HG02852 (cell line): ENCODE results near the gene PITX3.
A peak's percentile ranks its signal among the peaks of the same experiment; 100 is the strongest.
"Not testable (repeated sequence)": the region's sequence is repeated elsewhere in the genome, so short reads cannot be mapped to it uniquely, and the experiment has no call there.

Source experiments
- ATAC-seq: cut with Tn5 transposase; IDR thresholded peaks from one replicate; pipeline ENCODE4 v1.9.1; 2021; ENCODE audit warnings: mild to moderate bottlenecking, moderate library complexity; ENCODE audit not compliant: unreplicated experiment

The PITX3 gene

GRCh38 chr10:102261196-102261595 lies 19.9 kb upstream of the PITX3 start:
- ATAC-seq: no peak

DNA sequence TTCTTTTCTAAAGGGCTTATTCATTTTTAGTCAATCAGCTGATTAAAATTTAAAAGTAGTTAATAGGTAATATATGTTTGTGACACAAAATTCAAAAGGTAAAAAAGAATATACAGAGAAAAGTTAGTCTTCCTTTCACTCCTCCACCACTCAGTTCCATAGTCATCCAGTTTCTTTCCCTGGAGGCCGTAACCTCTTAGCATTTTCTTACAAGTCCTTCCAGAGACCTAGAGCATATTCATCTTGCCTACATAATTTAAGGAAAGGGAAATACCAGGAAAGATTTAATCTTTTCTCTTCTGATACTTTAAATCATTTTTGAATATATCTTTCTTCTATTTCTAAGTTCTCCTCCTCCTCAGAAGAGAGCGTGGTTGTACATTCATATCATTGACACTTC lies 14.1 kb upstream of the PITX3 start:
- ATAC-seq: no peak

- no peak for ATAC-seq
Measured at GRCh38 chr10:102254426-102254825, 13.1 kb upstream of the PITX3 start.

DNA sequence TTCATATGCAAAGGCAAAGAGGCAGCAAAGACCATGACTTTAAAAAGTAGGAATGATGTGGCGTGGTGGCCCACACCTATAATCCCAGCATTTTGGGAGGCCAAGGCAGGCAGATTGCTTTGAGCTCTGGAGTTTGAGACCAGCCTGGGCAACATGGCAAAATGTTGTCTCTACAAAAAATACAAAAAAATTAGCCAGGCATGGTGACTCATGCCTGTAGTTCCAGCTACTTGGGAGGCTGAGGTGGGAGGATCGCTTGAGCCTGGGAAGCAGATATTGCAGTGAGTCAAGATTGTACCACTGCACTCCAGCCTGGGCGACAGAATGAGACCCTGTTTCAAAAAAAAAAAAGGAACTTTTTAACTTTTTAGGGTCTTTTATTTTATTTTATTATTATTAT lies 11.2 kb upstream of the PITX3 start:
- ATAC-seq: not testable (repeated sequence)

DNA sequence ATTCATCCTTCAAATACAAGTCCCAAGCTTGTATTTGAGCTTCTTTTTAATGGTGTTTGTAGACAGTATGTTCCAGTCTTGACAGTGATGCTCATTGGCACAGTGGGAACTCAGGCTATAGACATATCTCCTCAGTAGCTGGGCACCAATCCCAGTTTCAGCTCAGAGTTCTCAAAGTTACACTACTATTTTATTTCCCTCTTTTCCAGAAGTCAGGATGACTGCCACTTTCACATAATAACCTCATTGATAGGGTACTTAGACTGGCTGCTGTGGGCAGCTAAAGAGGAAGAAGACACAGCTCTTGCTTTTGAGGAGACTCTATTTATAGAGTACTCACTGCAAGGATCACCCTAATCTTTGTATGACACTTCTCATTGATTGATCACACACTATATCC lies 6.4 kb upstream of the PITX3 start:
- ATAC-seq: no peak

DNA sequence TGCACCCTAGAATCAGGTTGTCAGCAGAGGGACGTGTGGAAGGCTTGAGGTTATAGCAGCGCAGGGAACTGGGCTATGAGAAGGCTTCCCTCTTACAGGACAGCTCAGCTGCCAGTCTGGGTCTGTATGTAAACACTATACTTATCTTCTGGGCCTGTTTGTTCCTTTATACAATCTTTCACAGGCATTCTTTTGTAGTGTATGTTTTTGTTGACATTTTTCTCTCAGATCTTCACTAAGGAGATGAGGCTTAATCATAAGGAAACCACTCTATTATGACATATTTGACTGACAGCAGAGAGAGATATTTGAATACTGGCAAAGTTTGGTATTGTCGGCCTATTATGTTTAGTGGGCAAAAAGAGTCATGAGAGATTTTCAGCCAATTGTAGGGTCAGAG lies 4.9 kb upstream of the PITX3 start:
- no peak for ATAC-seq

DNA sequence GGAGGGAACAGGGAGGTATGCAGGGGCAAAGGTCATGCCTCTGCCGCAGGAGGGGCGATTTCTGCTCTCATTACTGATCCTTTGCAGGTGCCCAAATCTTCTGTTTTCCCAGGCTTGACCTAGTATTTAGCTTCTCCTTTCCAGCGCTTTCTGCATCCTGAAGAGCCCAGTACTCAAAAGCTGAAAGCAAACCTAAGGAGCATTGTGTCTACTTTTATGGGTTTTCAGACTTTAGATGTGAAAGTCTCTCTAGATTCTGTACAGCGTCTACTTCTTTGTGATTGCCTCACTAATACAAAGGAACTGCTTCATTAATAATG lies 4.6 kb upstream of the PITX3 start:
- ATAC-seq: no peak

DNA sequence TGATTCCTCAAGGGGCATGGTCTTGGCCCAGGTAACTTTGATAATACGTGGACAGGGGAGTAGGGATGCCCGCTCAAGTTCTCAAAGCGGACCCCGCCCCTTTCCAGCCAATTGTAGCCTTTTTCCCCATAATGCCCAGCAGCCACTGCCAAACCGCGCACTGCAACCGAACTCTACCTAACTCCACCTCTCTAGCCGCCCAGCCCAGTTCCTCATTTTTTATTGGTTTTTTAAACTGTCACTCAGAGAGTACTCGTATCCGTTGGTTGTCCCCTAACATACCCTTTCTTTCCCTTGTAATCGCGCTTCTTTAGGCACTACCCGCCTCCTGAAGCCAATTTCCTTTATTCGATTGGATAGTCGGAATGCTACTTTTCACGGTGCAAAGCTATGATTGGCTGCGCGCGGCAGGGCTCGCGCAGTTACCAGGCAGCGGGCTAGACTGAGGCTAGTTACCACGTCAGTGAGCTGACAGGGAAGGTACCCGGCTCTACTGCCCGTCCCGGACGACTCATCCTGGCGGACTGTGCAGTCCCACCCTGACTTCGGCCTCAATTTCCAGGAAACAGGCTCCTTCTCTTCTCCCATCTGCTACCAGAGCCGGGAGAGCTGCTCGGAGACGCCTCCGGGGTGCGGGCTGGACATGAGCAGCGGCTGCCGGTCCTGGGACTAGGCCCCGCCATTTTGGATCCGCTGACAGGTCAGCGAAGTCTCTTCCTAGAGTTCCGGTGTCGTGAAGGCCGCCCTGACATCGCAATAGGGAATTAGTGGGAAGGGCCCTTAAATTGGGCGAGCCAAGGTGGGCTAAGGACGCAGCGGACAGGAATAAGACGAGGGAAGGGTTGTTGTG lies 4.0 kb upstream of the PITX3 start, which contains the start of gene GBF1:
TSS of gene GBF1 (plus strand) at position 451 of the 850 bp plus-strand sequence. CDS start 13,407 bp downstream, outside the sequence.
- peak; percentile 87 for ATAC-seq

- ATAC-seq: no peak
Measured at GRCh38 chr10:102243309-102243708, 2.0 kb upstream of the PITX3 start.

- no peak for ATAC-seq
Measured at GRCh38 chr10:102242118-102242485, 790 bp upstream of the PITX3 start.

- no peak for ATAC-seq
Measured at GRCh38 chr10:102241032-102241443, 274 bp downstream of the PITX3 start.

GRCh38 chr10:102240467-102241031 lies 763 bp downstream of the PITX3 start:
- ATAC-seq: no peak

DNA sequence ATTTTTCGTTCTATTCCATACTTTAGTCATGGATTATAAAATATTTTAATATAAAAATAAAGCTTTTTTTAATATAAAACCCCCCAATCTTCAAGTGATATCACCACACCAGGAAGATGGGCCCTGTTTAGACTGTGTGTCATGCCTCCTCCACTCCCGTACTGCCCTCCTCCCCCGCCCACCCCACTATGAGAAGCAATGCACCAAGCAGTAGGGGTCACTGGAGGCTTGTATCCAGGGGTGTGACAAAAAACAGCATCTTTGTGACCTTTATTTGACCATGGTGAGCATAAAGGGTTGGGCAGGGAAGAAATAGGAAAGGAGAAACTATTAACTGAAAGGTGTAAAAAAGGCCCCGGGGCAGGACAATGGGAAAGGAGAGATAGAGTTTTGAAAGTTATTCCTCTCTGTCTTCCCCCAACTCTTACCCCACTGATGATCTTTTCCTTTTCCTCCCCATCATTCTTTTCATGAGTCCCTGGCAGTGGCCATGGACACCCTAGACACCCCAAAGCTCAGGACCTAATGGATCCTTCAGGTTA lies 3.5 kb downstream of the PITX3 start:
- ATAC-seq: no peak

DNA sequence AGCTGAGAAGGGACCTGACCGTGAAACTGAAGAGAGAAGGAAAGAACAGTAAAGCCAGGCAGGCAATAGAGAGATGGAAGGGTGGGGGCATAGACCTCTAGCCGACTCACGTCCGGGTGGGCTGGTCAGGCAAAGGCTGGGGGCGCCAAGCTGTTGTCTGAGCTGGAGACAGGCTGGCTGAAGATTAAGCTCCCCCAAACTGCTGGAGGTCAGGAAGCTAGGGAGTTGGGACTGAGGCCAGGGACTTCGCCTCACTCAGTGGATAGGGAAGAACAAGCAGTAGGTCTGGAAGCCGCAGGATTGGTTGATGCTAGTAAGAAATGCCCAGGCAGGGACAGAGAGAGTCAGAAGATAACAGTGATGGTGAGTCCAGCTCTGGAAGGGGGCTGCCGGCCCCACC lies 5.3 kb downstream of the PITX3 start:
- ATAC-seq: no peak

DNA sequence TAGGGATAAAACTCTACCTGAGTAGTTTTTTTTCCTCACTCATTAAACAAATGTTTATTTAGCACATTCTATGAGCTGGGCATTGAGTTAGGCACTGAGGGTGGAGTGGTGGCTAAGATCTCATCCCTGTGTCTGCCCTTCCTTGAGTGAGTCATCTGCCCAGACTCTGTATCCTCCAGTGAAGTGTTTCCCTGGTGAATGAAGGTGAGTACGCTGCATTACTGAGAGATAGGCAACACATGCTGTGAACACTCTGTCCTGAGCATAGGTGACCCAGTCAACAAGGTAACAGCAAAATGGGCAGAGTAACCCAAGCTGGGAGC lies 5.8 kb downstream of the PITX3 start:
- no peak for ATAC-seq

DNA sequence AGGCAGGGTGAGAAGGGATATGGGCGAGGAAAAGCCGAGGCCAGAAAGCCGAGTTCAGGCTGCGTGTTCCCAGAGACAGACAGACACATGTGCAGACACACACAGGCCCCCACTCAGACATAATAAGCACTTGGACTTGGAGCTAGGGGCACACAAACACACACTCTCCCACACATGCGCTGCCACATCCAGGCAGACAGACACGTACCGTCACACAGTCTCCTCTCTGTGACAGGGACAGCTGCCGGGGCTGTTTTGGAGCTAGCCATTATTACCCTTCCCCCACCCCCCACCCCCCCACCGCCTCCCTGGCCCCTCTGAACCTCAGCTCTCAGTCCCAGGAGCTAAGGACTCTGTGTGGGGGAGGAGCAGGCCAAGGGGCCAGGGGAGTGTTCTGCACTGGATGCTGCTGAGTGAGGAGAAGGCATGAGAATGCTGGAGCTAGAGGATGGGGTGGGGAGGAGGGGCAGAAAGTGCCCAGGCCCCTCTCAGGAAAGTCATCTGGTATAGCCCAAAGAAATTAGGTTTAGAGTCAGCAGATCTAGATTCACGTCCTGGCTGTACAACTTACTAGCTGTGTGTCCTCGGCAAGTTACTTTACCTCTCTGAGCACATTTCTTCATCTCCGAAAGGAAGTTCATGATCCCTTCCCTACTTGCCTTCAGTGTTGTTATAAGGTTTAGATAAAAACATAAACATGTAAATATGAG lies 6.3 kb downstream of the PITX3 start:
- ATAC-seq: no peak

DNA sequence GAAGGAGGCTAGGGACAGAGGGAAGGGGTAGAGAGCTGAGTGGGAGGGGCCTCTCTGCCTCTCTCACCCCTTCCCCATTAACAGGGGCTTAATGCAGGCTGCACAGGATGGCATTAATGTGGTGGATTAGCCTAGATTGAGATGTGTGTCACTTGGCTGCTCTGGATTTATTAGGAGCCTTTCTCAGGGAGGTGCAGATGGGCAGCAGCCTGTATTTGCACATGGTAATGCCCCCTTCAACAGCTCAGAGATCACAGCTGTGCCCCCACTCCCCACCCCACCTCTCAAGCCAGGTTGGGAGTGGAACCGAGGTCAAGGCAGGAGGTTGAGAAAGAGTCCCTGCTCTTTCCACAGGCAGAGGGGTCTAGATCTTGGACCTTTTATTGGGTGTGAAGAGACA lies 7.3 kb downstream of the PITX3 start:
- no peak for ATAC-seq

GRCh38 chr10:102231357-102232318 lies 9.7 kb downstream of the PITX3 start:
- no peak for ATAC-seq

- ATAC-seq: no peak
Measured at GRCh38 chr10:102230861-102231356, 10.4 kb downstream of the PITX3 start.

GRCh38 chr10:102230264-102230860 lies 10.9 kb downstream of the PITX3 start:
- no peak for ATAC-seq
